ENCODE measurements around the gene SAMD5.

The SAMD5 gene

DNA sequence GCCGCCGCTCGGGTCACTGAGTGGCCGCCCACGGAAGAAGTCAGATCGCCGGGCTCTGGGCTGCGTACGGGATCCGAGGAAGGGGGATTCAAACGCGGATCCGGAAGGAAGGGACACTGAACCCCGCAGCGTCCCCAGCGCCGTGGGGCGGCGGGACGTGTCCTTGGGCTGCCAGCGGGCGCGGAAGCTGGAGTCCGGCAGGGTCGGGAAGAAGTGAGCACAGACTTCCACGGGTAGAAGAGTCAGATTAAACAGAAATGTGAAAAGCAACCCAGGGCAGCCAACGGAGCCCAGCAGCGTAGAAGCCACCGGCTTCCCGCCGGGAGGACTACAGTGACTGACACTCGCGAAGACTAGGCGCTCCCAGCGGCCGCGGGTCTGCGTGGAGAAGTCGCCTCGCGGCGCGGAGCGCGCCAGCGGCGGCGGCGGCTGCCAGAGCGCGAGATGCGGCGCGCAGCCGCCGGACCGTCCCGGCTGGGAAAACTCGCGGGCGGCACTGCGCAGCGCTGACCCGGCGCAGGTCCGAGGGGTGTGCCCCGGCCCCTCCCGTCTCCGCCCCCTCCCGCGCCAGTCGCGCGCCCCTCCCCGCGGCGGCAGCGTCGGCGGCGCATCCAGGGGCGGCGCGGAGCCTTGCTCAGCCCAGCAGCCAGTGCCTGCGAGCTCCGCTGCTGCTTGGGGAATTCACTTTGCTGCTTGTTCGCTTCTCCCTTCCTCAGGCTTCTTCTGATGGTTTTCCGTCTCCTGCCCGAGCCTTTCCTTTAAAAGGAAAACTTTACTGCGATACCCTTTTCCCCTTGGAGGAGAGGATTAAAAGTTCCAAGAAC is at the start of gene SAMD5:
Gene SAMD5 (plus strand): TSS at position 649 of the 824 bp plus-strand sequence. CDS start 239 bp downstream, outside the sequence.
- TF ChIP-seq GATA3 (IDR thresholded peaks at IDR 0.05; ENCODE audit: low read depth, low read length): no peak
- TF ChIP-seq GATA2 (IDR thresholded peaks at IDR 0.05; ENCODE audit: low read depth, low read length): no peak

DNA sequence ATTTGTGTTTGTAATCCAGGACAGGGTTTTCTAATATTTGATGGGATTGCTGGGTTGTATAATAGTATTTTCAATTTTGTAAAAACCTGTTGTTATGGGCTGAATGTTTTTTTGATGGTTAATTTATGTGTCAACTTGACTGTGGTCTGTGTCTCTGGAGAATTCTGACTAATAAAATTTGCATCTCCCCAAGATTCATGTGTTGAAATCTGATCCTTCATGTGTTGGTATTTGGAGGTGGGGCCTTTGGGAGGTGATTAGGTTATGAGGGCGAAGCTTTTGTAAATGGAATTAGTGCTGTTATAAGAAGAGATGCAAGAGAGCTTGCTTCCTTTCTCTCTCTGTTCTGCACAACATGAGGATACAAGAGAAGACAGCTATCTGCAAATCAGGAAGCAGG is 48.7 kb upstream of the SAMD5 start:
- TF ChIP-seq GATA2 (IDR thresholded peaks at IDR 0.05; ENCODE audit: low read depth, low read length) (no peak), GATA3 (IDR thresholded peaks at IDR 0.05; ENCODE audit: low read depth, low read length) (no peak)

DNA sequence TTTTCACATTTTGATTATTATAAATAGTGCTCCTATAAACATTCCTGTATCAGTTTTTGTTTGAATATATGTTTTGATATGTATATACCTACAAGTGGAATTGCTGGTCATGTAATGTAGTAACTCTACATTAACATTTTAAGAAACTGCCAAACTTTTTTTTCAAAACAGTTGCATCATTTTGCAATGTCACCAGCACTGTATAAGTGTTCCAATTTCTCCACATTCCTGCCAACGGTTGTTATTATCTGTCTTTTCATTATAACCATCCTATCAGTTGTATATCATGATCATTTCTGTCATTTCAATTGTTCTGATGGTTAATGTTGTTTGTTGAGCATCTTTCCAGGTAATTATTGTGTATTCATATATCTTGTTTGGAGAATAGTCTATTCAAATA is 44.8 kb upstream of the SAMD5 start:
- TF ChIP-seq GATA3 (IDR thresholded peaks at IDR 0.05; ENCODE audit: low read depth, low read length): no peak
- no peak for TF ChIP-seq GATA2 (IDR thresholded peaks at IDR 0.05; ENCODE audit: low read depth, low read length)

DNA sequence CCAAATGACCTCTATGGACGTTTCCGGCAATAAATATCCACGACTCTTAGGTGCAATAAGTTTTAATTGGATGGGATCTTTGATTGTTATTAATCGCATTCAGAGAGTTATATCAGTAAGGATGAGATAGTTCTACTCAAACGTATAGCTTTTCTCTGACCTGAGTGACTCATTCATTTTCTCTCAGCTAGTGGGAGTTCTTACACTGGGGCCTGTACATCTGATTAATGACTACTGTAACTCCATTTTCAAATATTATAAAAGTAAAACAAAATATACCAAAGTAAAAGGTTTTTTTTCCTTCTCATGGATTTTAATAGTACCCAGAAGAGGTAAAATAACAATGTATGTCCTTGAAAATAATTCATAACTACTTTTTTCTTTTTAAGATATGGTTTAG is 41.1 kb upstream of the SAMD5 start:
- TF ChIP-seq GATA2 (IDR thresholded peaks at IDR 0.05; ENCODE audit: low read depth, low read length) (no peak), GATA3 (IDR thresholded peaks at IDR 0.05; ENCODE audit: low read depth, low read length) (no peak)

DNA sequence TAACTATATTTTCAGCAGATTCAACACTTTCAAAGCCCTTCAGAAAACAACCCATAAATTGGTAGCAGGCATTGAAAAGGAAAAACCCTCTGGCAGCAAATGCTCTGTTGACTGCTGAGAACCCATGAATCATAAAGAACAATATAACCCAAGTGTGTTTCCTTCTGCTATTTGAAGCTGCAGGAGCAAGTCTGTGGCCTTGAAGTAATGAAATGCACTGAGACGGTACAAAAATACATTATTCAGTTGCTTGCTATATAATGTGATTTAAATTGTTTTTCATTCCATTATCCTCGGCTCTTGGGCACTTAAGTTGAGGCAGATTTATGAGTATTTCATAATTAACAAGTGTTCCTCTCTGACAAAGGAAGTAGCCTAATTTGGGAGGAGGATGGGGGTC is 40.6 kb upstream of the SAMD5 start:
- TF ChIP-seq GATA2 (IDR thresholded peaks at IDR 0.05; ENCODE audit: low read depth, low read length): no peak
- TF ChIP-seq GATA3 (IDR thresholded peaks at IDR 0.05; ENCODE audit: low read depth, low read length): no peak

DNA sequence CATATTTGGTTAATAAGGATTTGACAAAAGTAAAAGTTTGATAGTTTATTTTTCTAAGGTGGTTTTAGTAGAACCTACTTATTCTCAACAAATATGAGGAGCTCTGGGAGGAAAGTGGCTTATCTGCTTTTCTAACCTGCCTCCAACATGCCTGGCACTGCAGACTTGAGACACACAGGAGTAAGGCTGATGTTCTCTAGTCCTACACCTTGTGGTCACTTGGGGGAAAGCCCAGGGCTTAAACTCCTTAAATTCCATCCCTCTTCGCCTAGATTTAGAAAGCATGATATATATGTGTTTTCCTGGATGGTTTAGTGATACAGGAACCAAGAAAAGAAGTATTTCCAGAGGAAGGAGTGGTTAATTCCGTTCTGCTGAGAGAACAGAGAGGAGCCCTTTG is 39.9 kb upstream of the SAMD5 start:
- no peak for TF ChIP-seq GATA3 (IDR thresholded peaks at IDR 0.05; ENCODE audit: low read depth, low read length)
- no peak for TF ChIP-seq GATA2 (IDR thresholded peaks at IDR 0.05; ENCODE audit: low read depth, low read length)

DNA sequence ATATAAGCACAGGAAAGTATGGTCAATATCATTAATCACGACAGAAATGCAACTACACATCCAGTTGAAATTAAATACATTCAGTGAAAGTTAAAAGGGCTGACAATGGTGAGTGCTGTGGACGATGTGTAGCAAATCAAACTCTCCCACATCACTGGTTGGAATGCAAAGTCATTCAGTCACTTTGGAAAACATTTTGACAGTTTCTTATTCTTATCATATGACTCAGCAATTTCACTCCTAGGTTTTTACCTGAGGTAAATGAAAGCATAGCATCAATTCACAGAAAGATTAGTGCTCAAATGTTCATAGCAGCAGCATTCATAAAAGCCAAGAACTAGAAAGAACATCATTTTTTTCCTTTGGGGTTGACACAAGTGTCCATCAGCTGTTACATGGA is 28.6 kb upstream of the SAMD5 start:
- no peak for TF ChIP-seq GATA3 (IDR thresholded peaks at IDR 0.05; ENCODE audit: low read depth, low read length)
- no peak for TF ChIP-seq GATA2 (IDR thresholded peaks at IDR 0.05; ENCODE audit: low read depth, low read length)

DNA sequence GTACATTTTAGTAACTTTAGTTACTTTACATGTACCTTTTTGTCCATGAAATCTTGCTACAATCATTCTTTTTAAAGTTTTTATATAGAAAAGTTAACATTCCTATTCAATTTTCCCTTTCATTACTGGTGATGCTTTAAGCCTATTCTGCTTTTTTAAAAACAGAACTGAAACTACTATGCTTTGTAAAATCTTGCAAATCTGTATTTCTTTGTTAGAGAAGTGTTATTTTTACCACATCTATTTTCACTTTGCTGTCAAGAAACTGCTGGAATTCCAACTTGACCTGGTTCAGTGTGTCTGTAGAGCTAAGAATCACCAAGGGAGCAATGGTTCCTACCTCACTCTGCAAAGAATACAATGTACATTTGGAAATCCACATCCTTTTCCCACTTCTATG is 21.8 kb upstream of the SAMD5 start:
- TF ChIP-seq GATA3 (IDR thresholded peaks at IDR 0.05; ENCODE audit: low read depth, low read length) (no peak), GATA2 (IDR thresholded peaks at IDR 0.05; ENCODE audit: low read depth, low read length) (no peak)

DNA sequence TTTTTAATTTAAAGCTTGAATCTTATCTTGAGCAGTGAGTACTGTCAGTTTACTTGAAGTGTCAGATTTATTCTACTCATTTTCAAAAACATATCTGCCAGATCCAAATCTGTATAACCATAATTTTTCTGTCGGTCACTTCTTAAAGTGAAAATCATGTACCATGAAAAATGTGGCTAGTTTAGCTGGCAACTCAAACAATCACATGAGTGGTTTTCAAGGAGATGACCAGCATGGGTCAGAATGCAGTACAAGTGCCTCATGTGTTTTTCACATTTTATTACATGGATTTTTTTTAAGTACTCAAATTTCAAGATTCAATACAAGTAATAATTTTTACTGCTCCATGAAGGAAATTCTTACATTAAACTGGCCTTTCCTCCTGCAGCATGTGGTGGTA is 11.0 kb upstream of the SAMD5 start:
- no peak for TF ChIP-seq GATA3 (IDR thresholded peaks at IDR 0.05; ENCODE audit: low read depth, low read length)
- TF ChIP-seq GATA2 (IDR thresholded peaks at IDR 0.05; ENCODE audit: low read depth, low read length): no peak

DNA sequence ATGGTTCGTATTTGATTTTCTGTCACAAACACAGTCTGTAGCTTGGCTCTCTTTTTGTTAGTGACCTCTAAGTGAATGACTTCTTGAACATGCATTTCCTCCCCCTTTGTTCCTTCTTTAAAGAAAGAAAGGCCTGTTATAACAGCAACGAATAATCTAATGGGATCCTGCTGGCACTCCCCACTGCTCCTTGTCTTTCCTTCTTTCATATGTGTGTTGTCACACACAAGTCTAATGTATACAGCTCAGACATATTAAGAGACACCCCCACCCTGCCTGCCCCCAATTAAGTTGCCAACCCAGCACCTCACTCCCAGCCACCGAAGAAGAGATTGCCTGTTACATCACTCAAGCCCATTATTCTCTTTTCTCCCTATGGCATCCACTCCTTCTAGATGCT is 4.9 kb upstream of the SAMD5 start:
- TF ChIP-seq GATA3 (IDR thresholded peaks at IDR 0.05; ENCODE audit: low read depth, low read length): no peak
- no peak for TF ChIP-seq GATA2 (IDR thresholded peaks at IDR 0.05; ENCODE audit: low read depth, low read length)

DNA sequence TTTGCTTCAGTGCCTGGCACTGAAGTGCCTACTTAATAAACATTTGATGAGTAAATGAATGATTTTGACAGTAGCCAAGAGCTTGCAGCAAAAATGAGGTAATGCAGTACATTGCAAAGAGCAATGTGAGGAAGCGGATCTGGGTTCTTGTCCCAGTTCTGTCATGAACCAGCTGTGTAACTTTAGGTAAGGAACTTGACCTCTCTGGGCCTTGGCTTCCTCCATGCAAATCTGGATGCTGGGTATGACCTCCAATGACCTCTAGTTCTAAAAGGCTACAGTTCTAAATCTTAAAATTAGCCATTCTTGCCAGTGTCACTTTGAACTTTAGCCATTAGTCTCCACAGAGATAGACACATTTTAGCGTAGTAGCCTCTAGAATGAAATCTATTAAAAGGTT is 3.6 kb upstream of the SAMD5 start:
- no peak for TF ChIP-seq GATA2 (IDR thresholded peaks at IDR 0.05; ENCODE audit: low read depth, low read length)
- TF ChIP-seq GATA3 (IDR thresholded peaks at IDR 0.05; ENCODE audit: low read depth, low read length): no peak

DNA sequence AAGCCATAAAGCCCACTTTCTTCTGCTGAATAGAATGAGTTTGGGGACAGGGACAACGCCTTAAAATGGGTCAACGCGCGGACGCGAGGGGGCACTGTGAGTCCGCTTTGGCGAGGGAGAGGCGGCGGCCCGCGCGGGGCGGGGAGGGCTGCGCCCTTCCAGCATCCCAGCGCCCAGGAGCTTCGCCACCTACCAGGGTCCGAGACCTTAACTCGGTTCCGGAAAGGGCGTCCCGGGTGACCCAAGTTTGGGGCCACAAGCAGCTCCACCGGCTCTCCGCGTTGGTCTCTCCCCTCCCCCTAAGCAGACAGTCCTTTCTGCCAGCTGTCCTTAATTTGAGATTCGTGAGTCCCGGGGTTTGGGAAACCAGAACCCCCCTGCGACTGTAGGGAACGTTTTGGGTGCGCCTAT is 1.8 kb upstream of the SAMD5 start:
- TF ChIP-seq GATA3 (IDR thresholded peaks at IDR 0.05; ENCODE audit: low read depth, low read length) (no peak), GATA2 (IDR thresholded peaks at IDR 0.05; ENCODE audit: low read depth, low read length) (no peak)

DNA sequence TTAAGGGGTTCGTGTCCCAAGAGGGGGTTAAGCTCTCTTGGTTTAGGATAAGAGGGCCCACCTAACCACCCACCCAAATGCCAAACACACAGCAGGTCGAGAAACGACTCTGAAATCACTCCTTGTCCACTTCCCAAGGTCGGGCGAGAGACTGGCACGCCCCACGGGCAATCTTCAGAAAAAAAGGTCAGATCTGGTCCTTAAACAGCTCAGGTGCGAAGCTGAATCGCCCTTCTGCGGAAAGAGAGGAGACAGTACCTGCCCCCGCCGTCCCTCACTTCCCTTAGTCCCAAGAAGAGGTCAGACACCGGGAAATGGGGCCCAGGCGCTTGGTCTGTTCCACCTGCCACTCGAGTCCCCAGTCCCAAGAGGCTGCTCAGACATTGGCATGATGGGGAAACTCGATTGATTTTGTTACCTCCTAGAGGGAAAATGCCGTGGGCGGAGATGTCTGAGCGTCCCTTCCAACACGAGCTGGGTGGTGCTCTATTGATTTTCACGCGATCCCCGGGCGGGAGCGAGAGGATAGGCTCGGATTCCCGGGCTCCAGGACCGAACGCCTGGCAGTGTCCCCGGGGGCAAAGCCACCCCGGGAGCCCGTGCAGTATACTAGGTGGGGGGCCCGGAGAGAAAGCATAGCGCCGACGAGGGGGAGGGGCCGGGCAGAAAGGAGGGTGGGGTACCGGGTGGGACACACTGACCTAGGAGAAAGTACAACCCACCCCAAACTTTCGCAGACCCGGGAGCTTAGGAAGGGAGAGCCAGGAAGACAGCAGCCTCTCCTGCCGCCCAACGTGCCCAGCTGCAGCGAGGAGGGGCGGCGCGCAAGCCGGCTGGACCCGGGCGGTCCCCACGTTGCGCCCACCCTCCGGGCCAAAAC is 1.1 kb upstream of the SAMD5 start:
- TF ChIP-seq GATA3 (IDR thresholded peaks at IDR 0.05; ENCODE audit: low read depth, low read length) (no peak), GATA2 (IDR thresholded peaks at IDR 0.05; ENCODE audit: low read depth, low read length) (no peak)

DNA sequence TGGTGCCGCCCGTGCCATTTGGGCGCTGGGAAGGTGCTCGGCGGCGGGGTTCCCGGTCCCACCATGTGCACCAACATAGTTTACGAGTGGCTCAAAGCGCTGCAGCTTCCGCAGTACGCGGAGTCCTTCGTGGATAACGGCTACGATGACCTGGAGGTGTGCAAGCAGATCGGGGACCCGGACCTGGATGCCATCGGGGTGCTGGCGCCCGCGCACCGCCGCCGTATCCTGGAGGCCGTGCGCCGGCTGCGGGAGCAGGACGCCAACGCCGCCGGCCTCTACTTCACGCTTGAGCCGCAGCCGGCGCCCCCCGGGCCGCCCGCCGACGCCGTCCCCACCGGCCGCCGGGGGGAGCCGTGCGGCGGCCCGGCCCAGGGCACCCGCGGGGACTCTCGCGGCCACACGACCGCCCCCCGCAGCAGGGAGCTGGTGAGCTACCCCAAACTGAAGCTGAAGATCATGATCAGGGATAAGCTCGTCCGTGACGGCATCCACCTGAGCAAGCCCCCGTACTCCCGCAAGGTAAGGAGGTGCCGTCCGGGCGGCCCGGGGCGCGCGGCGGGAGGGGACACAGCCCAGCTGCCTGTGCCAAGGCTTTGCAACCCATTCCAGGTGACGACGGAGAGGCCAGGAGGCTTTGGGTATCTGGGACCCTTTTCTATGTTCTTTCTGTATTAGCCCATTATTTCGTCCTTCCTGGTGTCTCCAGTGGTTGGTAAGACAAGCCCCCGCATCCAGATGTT is 547 bp downstream of the SAMD5 start:
- TF ChIP-seq GATA2 (IDR thresholded peaks at IDR 0.05; ENCODE audit: low read depth, low read length) (no peak), GATA3 (IDR thresholded peaks at IDR 0.05; ENCODE audit: low read depth, low read length) (no peak)
